Nephron (organoid): ENCODE measurements around the gene TUBA4B.

ENCODE experiments used
- H3K27ac Mint-ChIP-seq, 3 experiments: 2 replicates each; pipeline ENCODE4 v1.8.0; 2020; ENCODE audit warnings: mixed read lengths in 3 of 3, mild to moderate bottlenecking in 2 of 3, moderate library complexity in 1 of 3
- H3K27me3 Mint-ChIP-seq: 2 replicates; pipeline ENCODE4 v1.8.0; 2021; ENCODE audit warnings: low read depth, mild to moderate bottlenecking, moderate library complexity, mixed read lengths
- H3K36me3 Mint-ChIP-seq: 2 replicates; pipeline ENCODE4 v1.8.0; 2020; ENCODE audit warnings: low read depth, mixed read lengths
- H3K4me1 Mint-ChIP-seq: 2 replicates; pipeline ENCODE4 v1.8.0; 2020; ENCODE audit warnings: mixed read lengths
- H3K4me3 Mint-ChIP-seq, 3 experiments: 2 replicates each; pipeline ENCODE4 v1.8.0; 2020; ENCODE audit warnings: mild to moderate bottlenecking in 3 of 3, mixed read lengths in 3 of 3, moderate library complexity in 2 of 3
- H3K9me3 Mint-ChIP-seq: 2 replicates; pipeline ENCODE4 v1.8.0; 2020; ENCODE audit warnings: mixed read lengths
- TF ChIP-seq, protein P1 (sequence below), 3 experiments: fragments of 200-600 bp; sonication (generic); IDR thresholded peaks; one replicate each; pipeline ENCODE4 v1.5.0; 2021; ENCODE audit warnings: antibody characterized with exemption in 3 of 3; ENCODE audit not compliant: unreplicated experiment in 3 of 3

Gene TUBA4B

DNA sequence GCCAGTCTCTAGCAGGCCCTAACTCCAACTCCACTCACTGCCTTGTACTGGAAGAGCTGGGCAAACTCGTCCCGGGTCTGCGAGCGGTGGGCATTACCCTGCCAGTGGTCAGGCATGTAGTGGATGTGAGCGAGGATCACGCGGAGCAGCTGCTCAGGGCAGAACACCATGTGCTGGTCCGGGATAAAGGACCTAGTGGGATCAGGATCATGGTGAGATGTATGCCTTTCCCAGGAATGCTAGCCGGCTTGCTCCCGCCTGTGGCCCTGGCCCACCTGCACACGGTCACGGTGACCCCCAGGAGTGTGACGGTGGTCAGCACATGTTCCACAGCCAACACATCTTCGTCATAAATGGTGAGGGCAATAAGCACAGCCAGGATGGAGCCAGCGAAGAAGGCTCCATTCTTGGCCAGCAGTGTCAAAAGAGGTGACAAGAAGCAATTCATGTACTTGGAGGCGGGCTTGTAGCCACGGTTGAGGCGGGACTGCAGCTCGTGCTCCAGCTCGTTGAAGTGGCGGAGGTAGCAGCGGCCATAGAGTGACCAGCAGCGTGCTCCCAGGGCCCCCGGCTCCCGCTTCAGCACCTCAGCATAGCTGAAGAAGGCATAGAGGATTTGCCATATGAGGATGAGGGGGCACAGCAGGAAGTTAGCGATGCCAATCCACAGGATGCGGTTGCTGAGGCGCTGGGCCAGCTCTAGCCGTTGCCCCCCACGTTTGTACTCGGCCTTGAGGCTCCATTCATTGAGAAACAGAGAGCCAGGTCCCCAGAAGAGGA lies 29.0 kb upstream of the TUBA4B start:
- H3K36me3 Mint-ChIP-seq = peaks cover 38% of the 10 kb centered on the region
- TF ChIP-seq, protein P1, sequence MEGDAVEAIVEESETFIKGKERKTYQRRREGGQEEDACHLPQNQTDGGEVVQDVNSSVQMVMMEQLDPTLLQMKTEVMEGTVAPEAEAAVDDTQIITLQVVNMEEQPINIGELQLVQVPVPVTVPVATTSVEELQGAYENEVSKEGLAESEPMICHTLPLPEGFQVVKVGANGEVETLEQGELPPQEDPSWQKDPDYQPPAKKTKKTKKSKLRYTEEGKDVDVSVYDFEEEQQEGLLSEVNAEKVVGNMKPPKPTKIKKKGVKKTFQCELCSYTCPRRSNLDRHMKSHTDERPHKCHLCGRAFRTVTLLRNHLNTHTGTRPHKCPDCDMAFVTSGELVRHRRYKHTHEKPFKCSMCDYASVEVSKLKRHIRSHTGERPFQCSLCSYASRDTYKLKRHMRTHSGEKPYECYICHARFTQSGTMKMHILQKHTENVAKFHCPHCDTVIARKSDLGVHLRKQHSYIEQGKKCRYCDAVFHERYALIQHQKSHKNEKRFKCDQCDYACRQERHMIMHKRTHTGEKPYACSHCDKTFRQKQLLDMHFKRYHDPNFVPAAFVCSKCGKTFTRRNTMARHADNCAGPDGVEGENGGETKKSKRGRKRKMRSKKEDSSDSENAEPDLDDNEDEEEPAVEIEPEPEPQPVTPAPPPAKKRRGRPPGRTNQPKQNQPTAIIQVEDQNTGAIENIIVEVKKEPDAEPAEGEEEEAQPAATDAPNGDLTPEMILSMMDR (IDR thresholded peaks at IDR 0.05; ENCODE audit: unreplicated experiment in 3 of 3) = no peak
- peaks cover 43% of the 10 kb centered on the region for H3K4me1 Mint-ChIP-seq
- peak overlapping the region; percentile 21 to 73 (median 23) for H3K4me3 Mint-ChIP-seq
- H3K27ac Mint-ChIP-seq = no peak overlapping the region
- H3K27me3 Mint-ChIP-seq = no peaks in the 10 kb centered on the region
- H3K9me3 Mint-ChIP-seq = no peaks in the 10 kb centered on the region

- no peaks in the 10 kb centered on the region for H3K27me3 Mint-ChIP-seq
- peak overlapping the region in 2 of 3 experiments; percentile 51 to 64 for H3K4me3 Mint-ChIP-seq
- H3K9me3 Mint-ChIP-seq = no peaks in the 10 kb centered on the region
- H3K36me3 Mint-ChIP-seq = peaks cover 37% of the 10 kb centered on the region
- TF ChIP-seq, protein P1 (IDR thresholded peaks at IDR 0.05; ENCODE audit: unreplicated experiment in 3 of 3) = no peak
- H3K27ac Mint-ChIP-seq = no peak overlapping the region
- peaks cover 43% of the 10 kb centered on the region for H3K4me1 Mint-ChIP-seq
These were observed 27.7 kb upstream of the TUBA4B start for GRCh38 chr2:219225350-219225749.

GRCh38 chr2:219228041-219228910 lies 24.8 kb upstream of the TUBA4B start:
- H3K4me3 Mint-ChIP-seq = peak overlapping the region; percentile 80 to 85 (median 84)
- H3K27me3 Mint-ChIP-seq = no peaks in the 10 kb centered on the region
- H3K27ac Mint-ChIP-seq = peak overlapping the region; percentile 45 to 62 (median 51)
- peaks cover 33% of the 10 kb centered on the region for H3K4me1 Mint-ChIP-seq
- H3K36me3 Mint-ChIP-seq = peaks cover 45% of the 10 kb centered on the region
- no peaks in the 10 kb centered on the region for H3K9me3 Mint-ChIP-seq
- TF ChIP-seq, protein P1 (IDR thresholded peaks at IDR 0.05; ENCODE audit: unreplicated experiment in 3 of 3) = no peak

GRCh38 chr2:219228911-219229304 lies 24.1 kb upstream of the TUBA4B start:
- peaks cover 33% of the 10 kb centered on the region for H3K4me1 Mint-ChIP-seq
- H3K27ac Mint-ChIP-seq = peak overlapping the region in 2 of 3 experiments; percentile 97 to 98
- TF ChIP-seq, protein P1 (IDR thresholded peaks at IDR 0.05; ENCODE audit: unreplicated experiment in 3 of 3) = no peak
- H3K4me3 Mint-ChIP-seq = peak overlapping the region; percentile 80 to 85 (median 84)
- H3K36me3 Mint-ChIP-seq = peaks cover 45% of the 10 kb centered on the region
- H3K9me3 Mint-ChIP-seq = no peaks in the 10 kb centered on the region
- H3K27me3 Mint-ChIP-seq = no peaks in the 10 kb centered on the region

DNA sequence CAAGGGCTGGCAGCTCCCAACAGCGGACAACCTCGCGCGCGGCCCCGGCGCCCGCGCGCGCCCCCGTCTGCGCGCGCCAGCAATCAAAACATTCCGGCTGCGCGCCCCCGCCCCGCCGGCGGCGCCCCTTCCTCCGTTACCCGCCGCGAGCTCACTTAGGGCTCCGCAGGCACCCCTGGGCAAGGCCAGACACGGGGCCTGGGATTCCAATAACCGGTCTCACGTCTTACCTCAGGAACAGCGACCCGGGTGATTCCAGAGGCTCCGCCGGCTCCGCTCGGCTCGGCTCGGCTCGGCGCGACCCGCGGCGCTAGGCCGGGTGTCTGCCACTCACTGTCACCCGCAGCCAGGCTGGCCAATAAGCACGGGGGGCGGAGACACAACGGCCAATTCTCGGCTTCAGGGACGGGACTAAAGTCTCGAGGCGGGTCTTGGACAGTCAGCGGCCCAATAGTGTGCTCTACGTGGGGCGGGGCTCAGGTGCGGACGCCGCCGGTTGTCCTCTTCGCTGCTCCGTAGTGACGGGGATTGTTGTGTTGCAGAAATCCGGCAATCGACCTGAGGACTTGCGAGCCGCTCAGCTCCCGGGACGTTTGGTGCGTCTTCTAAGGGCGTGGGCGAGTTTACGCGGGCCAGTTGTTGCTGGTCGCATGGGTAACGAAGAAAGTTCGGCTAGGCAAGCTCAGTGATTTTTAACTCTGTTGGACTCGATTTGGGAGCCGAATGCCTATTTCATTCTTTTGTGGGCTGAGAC lies 23.6 kb upstream of the TUBA4B start, which contains the start of the genes ANKZF1 and ATG9A:
Gene ANKZF1, plus strand, starts transcription at position 502 of the 754 bp plus-strand sequence. CDS start 452 bp downstream, outside the sequence.
Gene ATG9A, minus strand, starts transcription at position 332 of the 754 bp plus-strand sequence. CDS start 1,612 bp downstream, outside the sequence.
- Mint-ChIP-seq H3K4me3 (peak within 1 kb of the TSS; percentile 93 to 100 (median 99)), H3K27me3 (no peaks in the 10 kb centered on the region), H3K27ac (peak within 1 kb of the TSS; percentile 97 to 98 (median 97)), H3K9me3 (no peaks in the 10 kb centered on the region), H3K36me3 (peaks cover 45% of the 10 kb centered on the region), H3K4me1 (peaks cover 33% of the 10 kb centered on the region)
- TF ChIP-seq, protein P1 (IDR thresholded peaks at IDR 0.05; ENCODE audit: unreplicated experiment in 3 of 3) = no peak
